GM18520 (cell line): ENCODE measurements around the gene PDZRN4.

Experiments used
- ATAC-seq: cut with Tn5 transposase; IDR thresholded peaks from one replicate; pipeline ENCODE4 v1.9.1; 2021; ENCODE audit not compliant: unreplicated experiment

The PDZRN4 gene

DNA sequence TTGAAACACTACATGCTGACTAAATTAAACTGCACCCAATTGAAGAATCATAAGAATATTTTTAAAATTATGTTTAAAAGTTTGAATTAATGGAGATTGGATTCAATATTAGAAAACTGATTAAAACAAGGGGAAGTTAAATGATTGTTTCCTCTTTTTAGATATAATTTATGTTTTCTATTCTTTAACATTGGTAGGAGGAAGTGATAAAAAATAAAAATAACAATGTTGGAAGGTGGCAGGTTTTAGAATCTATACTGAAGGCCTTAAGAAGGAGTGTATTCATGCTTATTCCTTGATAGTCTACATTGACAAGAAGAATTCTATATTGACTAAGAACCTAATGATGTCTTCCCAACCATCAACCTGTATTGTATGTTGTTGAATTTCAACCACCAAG is 168.1 kb downstream of the PDZRN4 start:
- no peak for ATAC-seq

- no peak for ATAC-seq
These were observed 173.6 kb downstream of the PDZRN4 start for GRCh38 chr12:41361738-41362137.

- ATAC-seq: no peak
These were observed 174.4 kb downstream of the PDZRN4 start for GRCh38 chr12:41362510-41362909.

- ATAC-seq: no peak
These were observed 174.8 kb downstream of the PDZRN4 start for GRCh38 chr12:41362931-41363330.

DNA sequence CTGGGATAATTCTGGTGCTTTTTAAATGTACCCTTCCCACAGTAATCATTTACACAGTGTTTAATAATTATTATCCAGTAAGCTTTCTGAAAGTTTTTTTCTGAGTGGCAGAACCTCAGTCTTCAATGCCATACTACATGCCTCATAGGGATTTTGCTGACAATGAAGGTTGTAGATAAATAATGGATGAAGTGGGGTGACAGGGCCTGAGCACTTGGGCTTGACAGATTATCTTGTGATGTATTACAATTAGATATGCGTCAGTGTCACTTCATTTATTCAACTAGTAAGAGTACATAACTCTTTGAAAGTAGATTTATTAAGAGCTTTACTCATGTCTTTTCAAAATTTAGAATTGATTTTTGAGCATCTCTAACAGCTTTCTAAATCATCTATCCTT is 176.1 kb downstream of the PDZRN4 start:
- no peak for ATAC-seq

DNA sequence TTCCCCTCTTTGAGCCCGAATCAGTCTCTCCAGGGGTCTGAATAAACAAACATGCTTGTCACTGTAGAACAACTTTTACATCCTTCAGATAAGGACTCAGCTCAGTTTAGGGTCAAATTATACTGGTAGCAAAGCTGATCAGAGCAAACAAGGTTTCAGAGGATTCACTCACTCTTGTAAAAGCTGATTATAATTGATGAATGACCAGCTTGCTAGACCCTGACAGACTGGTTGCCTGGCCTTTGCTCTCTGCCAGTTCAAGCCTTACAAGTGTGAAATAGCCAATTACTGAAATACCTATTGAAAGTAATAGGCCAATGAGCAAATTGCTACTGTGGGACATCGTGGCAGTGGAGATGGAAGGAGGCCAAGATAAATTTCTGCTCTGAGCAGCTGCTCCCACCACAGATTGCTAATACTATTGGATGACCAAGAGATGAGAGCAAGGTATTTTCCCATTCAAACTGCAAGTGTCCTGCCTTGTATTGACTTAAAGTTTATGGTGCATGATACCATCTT is 177.6 kb downstream of the PDZRN4 start:
- ATAC-seq: no peak

- no peak for ATAC-seq
These were observed 179.7 kb downstream of the PDZRN4 start for GRCh38 chr12:41367726-41368405.

DNA sequence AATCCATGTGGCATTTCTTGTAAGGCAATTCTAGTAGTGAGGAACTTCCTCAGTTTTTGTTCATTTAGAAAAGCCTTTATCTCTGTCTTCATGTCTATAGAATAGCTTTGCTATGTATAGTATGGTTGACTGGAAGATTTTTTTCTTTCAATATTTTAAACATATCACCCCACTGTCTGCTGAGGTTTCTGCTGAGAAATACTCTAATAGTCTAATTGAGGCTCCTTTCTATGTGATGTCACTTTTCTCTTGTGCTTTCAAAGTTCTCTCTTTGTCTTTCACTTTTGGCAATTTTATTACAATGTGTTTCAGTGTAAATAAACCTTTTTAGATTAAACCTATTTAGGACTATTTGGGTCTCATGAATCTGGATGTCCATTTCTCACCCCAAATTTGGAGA is 192.8 kb downstream of the PDZRN4 start:
- no peak for ATAC-seq

- no peak for ATAC-seq
These were observed 214.7 kb downstream of the PDZRN4 start for GRCh38 chr12:41402801-41403200.

DNA sequence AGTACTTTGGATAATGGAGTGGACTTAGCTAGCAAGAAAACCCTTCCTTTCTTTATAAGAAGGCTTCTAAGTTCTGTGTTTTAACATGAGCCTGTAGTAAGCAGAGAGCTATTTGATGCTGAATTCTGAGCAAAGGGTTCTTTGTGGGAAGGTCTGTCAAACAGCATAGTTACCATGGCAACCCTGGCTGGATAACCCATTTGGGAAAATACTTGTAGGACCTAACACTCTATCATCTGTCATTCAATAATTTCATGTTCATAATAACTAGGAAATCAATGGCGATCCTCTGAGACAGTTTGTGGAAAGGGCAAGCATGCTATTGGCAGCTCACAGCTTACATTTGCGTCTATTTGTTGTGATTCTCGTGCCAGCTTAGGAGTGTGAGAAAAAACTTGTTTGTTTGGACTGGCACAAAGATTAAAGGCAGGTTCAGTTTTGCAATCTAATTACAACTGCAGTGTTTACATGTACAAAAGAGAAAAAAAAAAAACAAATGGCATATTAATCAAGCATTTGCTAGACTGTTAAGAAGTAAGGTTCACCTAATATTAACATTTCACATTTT is 219.2 kb downstream of the PDZRN4 start:
- ATAC-seq: no peak

GRCh38 chr12:41409628-41410027 is 221.5 kb downstream of the PDZRN4 start:
- ATAC-seq: no peak

GRCh38 chr12:41418586-41418985 is 230.5 kb downstream of the PDZRN4 start:
- no peak for ATAC-seq

GRCh38 chr12:41419131-41419893 is 231.2 kb downstream of the PDZRN4 start:
- no peak for ATAC-seq

DNA sequence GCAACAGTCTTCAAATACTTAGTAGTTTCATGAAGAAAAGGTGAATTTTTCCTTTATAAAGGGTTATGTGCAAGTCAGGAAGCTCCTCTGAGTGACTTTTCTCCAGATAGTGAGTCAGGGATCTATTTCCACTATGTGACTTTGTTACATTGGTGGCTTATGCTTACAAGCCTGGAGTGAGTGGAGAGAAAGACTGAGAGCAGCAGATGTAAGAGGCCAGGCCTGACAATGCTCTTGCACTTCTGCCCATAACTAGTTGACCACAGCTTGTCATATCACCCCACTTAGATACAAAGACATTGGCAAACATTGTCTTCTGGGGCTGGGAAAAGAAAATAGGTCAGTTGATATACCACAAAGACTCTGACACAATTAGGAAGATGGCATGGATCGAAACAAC is 236.5 kb downstream of the PDZRN4 start:
- no peak for ATAC-seq

DNA sequence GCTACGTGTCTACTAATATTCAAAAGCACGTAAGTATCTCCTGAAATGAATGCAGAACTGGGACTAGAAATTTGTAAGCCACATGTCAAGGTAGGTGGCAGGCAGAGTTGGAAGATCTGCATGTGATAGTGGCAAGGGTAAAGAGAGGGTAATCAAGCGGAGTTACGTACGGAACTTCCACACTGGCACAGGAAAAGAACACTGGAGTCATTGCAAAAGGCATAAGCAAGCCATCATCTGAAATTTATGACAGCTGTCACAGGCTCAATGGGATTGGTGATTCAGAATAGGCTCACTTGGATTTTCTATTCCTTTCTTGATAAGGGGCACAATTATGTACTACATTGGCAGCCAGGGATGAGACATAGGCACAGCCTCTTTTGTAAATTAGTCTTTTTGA is 245.3 kb downstream of the PDZRN4 start:
- no peak for ATAC-seq

GRCh38 chr12:41436076-41436475 is 248.0 kb downstream of the PDZRN4 start:
- ATAC-seq: no peak

DNA sequence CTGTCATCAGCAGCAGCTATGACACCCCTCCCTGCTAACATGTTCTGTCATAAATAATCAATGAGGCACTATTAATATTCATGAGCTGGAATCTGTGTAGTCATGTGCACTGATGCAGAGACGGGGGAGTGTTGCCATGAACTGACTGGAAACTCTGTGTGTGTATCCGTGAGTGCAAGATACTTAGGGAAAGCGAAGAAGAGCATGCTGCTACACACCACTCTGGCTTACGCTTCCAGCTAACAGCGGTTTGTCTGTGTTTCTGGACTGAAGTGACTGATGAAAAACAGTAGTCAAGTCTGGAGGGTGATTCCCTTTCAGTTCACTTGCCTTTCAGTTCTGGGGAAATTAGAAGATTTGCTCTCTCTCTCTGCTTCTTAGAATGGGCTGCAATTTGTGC is 249.4 kb downstream of the PDZRN4 start:
- ATAC-seq: no peak

- no peak for ATAC-seq
These were observed 250.9 kb downstream of the PDZRN4 start for GRCh38 chr12:41438854-41439541.

DNA sequence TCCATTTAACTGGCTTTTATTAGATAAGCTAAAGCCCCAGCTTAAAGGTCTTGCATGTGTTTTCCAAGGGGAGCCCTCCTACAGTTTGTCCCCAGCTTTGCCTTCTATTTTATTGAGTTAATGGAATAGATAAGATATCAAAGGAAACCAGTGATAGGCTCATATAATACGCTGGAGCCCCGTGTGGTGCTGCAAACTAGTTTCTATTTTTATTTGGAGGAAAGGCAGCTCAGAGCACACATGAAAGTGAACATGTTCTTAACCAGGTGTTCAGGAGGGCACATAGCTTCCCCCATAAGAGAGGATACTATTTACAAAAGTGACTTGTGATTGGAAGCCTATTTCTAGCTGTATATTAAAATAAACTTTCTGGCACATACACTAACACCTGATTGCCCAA is 251.7 kb downstream of the PDZRN4 start:
- ATAC-seq: no peak

- no peak for ATAC-seq
These were observed 253.1 kb downstream of the PDZRN4 start for GRCh38 chr12:41441180-41441579.

- ATAC-seq: no peak
These were observed 254.8 kb downstream of the PDZRN4 start for GRCh38 chr12:41442896-41443295.

DNA sequence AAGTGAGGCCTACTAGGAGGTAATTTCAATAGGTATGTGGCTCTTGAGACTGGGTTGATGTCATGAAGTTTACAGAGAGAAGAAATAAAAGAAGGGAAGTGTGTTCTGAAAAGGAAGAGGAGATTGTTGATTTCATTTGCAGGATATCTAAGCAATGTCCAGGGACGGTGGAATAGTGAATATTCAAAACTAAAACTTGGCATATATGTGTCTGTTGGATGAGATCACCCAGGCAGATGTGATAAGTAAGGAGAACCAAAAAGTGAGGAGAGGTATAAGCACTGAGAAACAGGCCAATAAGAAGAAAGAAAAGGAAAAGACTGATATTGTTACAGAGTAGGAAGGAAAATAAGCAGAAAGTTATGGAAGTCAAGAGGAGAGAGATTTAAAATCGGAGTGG is 255.6 kb downstream of the PDZRN4 start:
- ATAC-seq: no peak
